H1 (cell line): ENCODE measurements around the gene TEX2. TPM values are rescaled to one million over a fixed set of nuclear protein-coding genes. Genes with fewer than 3 reads are reported as not detected.

Experiments
- FOSL1 ChIP-seq: IDR thresholded peaks from 2 replicates; pipeline ENCODE4 v1.6.1; 2011; ENCODE audit warnings: mild to moderate bottlenecking, low read depth, low read length, moderate library complexity; ENCODE audit not compliant: insufficient read depth
- GABPA ChIP-seq: IDR thresholded peaks from 2 replicates; pipeline ENCODE4 v1.6.1; 2011; ENCODE audit warnings: mild to moderate bottlenecking, low read length, moderate library complexity, borderline replicate concordance; ENCODE audit not compliant: insufficient read depth
- HDAC6 ChIP-seq: IDR thresholded peaks from one replicate; pipeline ENCODE4 v1.7.1; 2012; ENCODE audit warnings: low read depth, mild to moderate bottlenecking, inconsistent platforms, low read length, moderate library complexity
- KDM4A ChIP-seq: IDR thresholded peaks from one replicate; pipeline ENCODE4 v1.7.1; 2012; ENCODE audit warnings: low read depth, mild to moderate bottlenecking, moderate library complexity, low read length, inconsistent platforms; ENCODE audit not compliant: severe bottlenecking
- SP1 ChIP-seq: IDR thresholded peaks from 2 replicates; pipeline ENCODE4 v1.6.1; 2011; ENCODE audit warnings: low read depth, low read length
- polyA plus RNA-seq, 7 experiments: library from polyadenylated mRNA; depleted of rRNA in 3 of 7; stranded (reverse) in 5 of 7; unstranded in 2 of 7; fragments of >200 nt in 5 of 7; fragments of 200-250 nt in 2 of 7; gene quantifications; 1 replicate in 5 of 7; 2 replicates in 1 of 7; 4 replicates in 1 of 7; pipeline versions ENCODE4 v1.2.1 to v1.2.3, GENCODE V29; 2011 to 2013; ENCODE audit warnings: missing spikeins in 2 of 7, mixed read lengths in 2 of 7
- total RNA-seq: library from RNA; stranded (reverse); fragmentation: NEBNext Ultra II Directional; extraction: Animal tissue kit (Norgen Biotek cat#: 25700); gene quantifications from 2 replicates; pipeline ENCODE4 v1.2.1, GENCODE V29; 2021
- TF ChIP-seq, protein P1 (sequence below), 3 experiments: IDR thresholded peaks; 1 replicate in 2 of 3; 2 replicates in 1 of 3; pipeline versions ENCODE4 v1.5.1 to v1.6.1; 2011; ENCODE audit warnings: low read length in 3 of 3, mild to moderate bottlenecking in 3 of 3, inconsistent platforms in 2 of 3, low read depth in 1 of 3, moderate library complexity in 1 of 3; ENCODE audit not compliant: insufficient read depth in 1 of 3; ENCODE audit errors: control extremely low read depth in 1 of 3

Gene TEX2
- total and polyA plus RNA-seq, 2 of the 8 experiments (the other 6 are each of a cell fraction or from before 2014, with no cell fraction given) = 6.1 to 15.6 TPM

DNA sequence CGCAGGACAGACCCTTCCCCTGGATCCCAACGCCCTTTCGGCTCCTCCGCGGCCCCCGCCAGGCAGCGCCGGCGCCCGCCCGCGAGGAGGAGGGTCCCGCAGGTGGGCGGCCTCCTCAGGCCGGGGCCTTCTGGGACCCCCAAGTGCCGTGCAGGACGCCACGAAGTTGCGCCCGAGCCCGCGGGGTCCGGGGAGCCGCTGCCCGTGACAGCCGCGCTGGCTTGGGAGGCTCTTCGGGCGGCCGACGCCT lies 133.6 kb downstream of the TEX2 start (continued):
- TF ChIP-seq, protein P1, sequence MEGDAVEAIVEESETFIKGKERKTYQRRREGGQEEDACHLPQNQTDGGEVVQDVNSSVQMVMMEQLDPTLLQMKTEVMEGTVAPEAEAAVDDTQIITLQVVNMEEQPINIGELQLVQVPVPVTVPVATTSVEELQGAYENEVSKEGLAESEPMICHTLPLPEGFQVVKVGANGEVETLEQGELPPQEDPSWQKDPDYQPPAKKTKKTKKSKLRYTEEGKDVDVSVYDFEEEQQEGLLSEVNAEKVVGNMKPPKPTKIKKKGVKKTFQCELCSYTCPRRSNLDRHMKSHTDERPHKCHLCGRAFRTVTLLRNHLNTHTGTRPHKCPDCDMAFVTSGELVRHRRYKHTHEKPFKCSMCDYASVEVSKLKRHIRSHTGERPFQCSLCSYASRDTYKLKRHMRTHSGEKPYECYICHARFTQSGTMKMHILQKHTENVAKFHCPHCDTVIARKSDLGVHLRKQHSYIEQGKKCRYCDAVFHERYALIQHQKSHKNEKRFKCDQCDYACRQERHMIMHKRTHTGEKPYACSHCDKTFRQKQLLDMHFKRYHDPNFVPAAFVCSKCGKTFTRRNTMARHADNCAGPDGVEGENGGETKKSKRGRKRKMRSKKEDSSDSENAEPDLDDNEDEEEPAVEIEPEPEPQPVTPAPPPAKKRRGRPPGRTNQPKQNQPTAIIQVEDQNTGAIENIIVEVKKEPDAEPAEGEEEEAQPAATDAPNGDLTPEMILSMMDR (IDR thresholded peaks at IDR 0.05; ENCODE audit: control extremely low read depth in 1 of 3, insufficient read depth in 1 of 3, low read depth in 1 of 3, low read length in 3 of 3) = no peak
- TF ChIP-seq KDM4A (peak; percentile 62), HDAC6 (no peak), FOSL1 (no peak), GABPA (no peak), SP1 (no peak)
